A172 (cell line): Measurements from ENCODE around the gene OR4K2. TPM values are rescaled to one million over a fixed set of nuclear protein-coding genes. Genes with fewer than 3 reads are reported as not detected.

ENCODE experiments used
- total RNA-seq: library from RNA; depleted of rRNA; stranded (reverse); fragments of >200 nt; shearing (Covaris generic); gene quantifications from 2 replicates; pipeline ENCODE4 v1.2.3, GENCODE V29; 2014; rRNA removed

OR4K2 gene
- total RNA-seq, 1 experiment from 2014 or later: not detected

Other genes starting within 250 kb of the OR4K2 start
- gene OR11H2, start 161.3 kb upstream of the OR4K2 start, total RNA-seq: not detected in 2 replicates
- not detected in 2 replicates for gene OR4Q3, start 131.6 kb upstream of the OR4K2 start, total RNA-seq
- gene OR4M1, start 101.6 kb upstream of the OR4K2 start, total RNA-seq: not detected in 2 replicates
- gene OR4N2, start 71.4 kb upstream of the OR4K2 start, total RNA-seq: not detected in 2 replicates
- not detected in 2 replicates for gene OR4K5, start 45.5 kb downstream of the OR4K2 start, total RNA-seq
- gene OR4K1, start 55.8 kb downstream of the OR4K2 start, total RNA-seq: not detected in 2 replicates
- gene OR4K15, start 100.4 kb downstream of the OR4K2 start, total RNA-seq: not detected in 2 replicates
- gene OR4Q2, start 127.0 kb downstream of the OR4K2 start, total RNA-seq: not detected in 2 replicates
- gene OR4K14, start 144.2 kb downstream of the OR4K2 start, total RNA-seq: not detected in 2 replicates
- not detected in 2 replicates for gene OR4K13, start 160.9 kb downstream of the OR4K2 start, total RNA-seq
- not detected in 2 replicates for gene OR4L1, start 184.9 kb downstream of the OR4K2 start, total RNA-seq
- gene OR4K17, start 235.6 kb downstream of the OR4K2 start, total RNA-seq: not detected in 2 replicates